Keratinocyte (primary cell): ENCODE measurements around the gene SUPT5H. TPM values are rescaled to one million over a fixed set of nuclear protein-coding genes. Genes with fewer than 3 reads are reported as not detected.

Source experiments
- DNase-seq: peaks from one replicate; pipeline ENCODE4 v3.0.0-alpha.2; 2011; ENCODE audit warnings: low read depth, missing footprints, low spot score
- FAIRE-seq: peaks from 2 replicates; lab custom pipeline; 2011; peaks lifted over from hg19 to GRCh38; lab: Jason Lieb, UNC
- H2AFZ ChIP-seq: 2 replicates; pipeline ENCODE4 v1.6.0; 2012; ENCODE audit warnings: low read length, control low read depth, inconsistent platforms; ENCODE audit not compliant: control insufficient read depth
- H3K27ac ChIP-seq: 2 replicates; pipeline ENCODE4 v1.5.1; 2011; ENCODE audit warnings: low read length; ENCODE audit not compliant: control insufficient read depth, insufficient read depth
- H3K27me3 ChIP-seq: 3 replicates; pipeline ENCODE4 v1.6.0; 2011; ENCODE audit warnings: low read length; ENCODE audit not compliant: control insufficient read depth, insufficient read depth; ENCODE audit errors: extremely low read depth
- H3K36me3 ChIP-seq, 2 experiments: 2 replicates in 1 of 2; 3 replicates in 1 of 2; pipeline ENCODE4 v1.5.1; 2011; ENCODE audit warnings: low read length in 2 of 2, mild to moderate bottlenecking in 1 of 2; ENCODE audit not compliant: control insufficient read depth in 2 of 2, insufficient read depth in 2 of 2; ENCODE audit errors: extremely low read depth in 1 of 2
- H3K4me1 ChIP-seq: 3 replicates; pipeline ENCODE4 v1.5.1; 2011; ENCODE audit warnings: low read length; ENCODE audit not compliant: control insufficient read depth, insufficient read depth; ENCODE audit errors: extremely low read depth
- H3K4me2 ChIP-seq: 3 replicates; pipeline ENCODE4 v1.6.0; 2011; ENCODE audit warnings: low read depth, low read length; ENCODE audit not compliant: control insufficient read depth, insufficient read depth; ENCODE audit errors: extremely low read depth
- H3K4me3 ChIP-seq, 3 experiments: fragments of 200-600 bp in 1 of 3; sonication (generic) in 1 of 3; 2 replicates in 2 of 3; 3 replicates in 1 of 3; pipeline ENCODE4 v1.5.1; 2011 to 2016; ENCODE audit warnings: low read length in 3 of 3, mild to moderate bottlenecking in 3 of 3, control low read depth in 2 of 3, inconsistent platforms in 1 of 3, low read depth in 1 of 3, mixed read lengths in 1 of 3, mixed run types in 1 of 3, moderate library complexity in 1 of 3; ENCODE audit not compliant: control insufficient read depth in 2 of 3, insufficient read depth in 2 of 3; ENCODE audit errors: extremely low read depth in 1 of 3
- H3K79me2 ChIP-seq: 2 replicates; pipeline ENCODE4 v1.6.0; 2012; ENCODE audit warnings: low read length; ENCODE audit not compliant: control insufficient read depth, insufficient read depth
- H3K9ac ChIP-seq: 3 replicates; pipeline ENCODE4 v1.6.0; 2011; ENCODE audit warnings: low read length; ENCODE audit not compliant: control insufficient read depth, insufficient read depth; ENCODE audit errors: extremely low read depth
- H3K9me1 ChIP-seq: 3 replicates; pipeline ENCODE4 v1.6.0; 2011; ENCODE audit warnings: low read length; ENCODE audit not compliant: control insufficient read depth, insufficient read depth; ENCODE audit errors: extremely low read depth
- H3K9me3 ChIP-seq: 2 replicates; pipeline ENCODE4 v1.5.1; 2012; ENCODE audit warnings: low read depth, low read length; ENCODE audit not compliant: control insufficient read depth
- H4K20me1 ChIP-seq: 3 replicates; pipeline ENCODE4 v1.6.0; 2011; ENCODE audit warnings: low read length; ENCODE audit not compliant: control insufficient read depth, insufficient read depth; ENCODE audit errors: extremely low read depth
- EZH2 ChIP-seq: IDR thresholded peaks from one replicate; pipeline ENCODE4 v1.6.1; 2012; ENCODE audit warnings: inconsistent platforms, mild to moderate bottlenecking, low read length, moderate library complexity
- dilution Hi-C: fragments of 300-500 bp; cut with MboI; formaldehyde crosslinking; loops from one replicate; pipeline ENCODE4 v1.7.0; 2020; ENCODE audit warnings: low sequenced_read_pairs; ENCODE audit not compliant: extremely low pct_ligation_motif_present
- polyA plus RNA-seq, 5 experiments: library from polyadenylated mRNA; depleted of rRNA in 3 of 5; stranded (reverse) in 3 of 5; stranded (forward) in 1 of 5; unstranded in 1 of 5; fragments of >200 nt; gene quantifications; 1 replicate in 1 of 5; 2 replicates in 3 of 5; 3 replicates in 1 of 5; pipeline versions ENCODE4 v1.2.1 to v1.2.3, GENCODE V29; 2011 to 2012; ENCODE audit warnings: missing spikeins in 2 of 5, low read depth in 1 of 5, low replicate concordance in 1 of 5
- TF ChIP-seq, protein P1 (sequence below), 3 experiments: IDR thresholded peaks in 1 of 3; conservative IDR thresholded peaks in 1 of 3; optimal IDR thresholded peaks in 1 of 3; 2 replicates in 2 of 3; 3 replicates in 1 of 3; pipeline versions ENCODE3 to v1.5.1; 2011; ENCODE audit warnings: low read length in 3 of 3, mild to moderate bottlenecking in 3 of 3, moderate library complexity in 2 of 3, control low read depth in 1 of 3, inconsistent platforms in 1 of 3; ENCODE audit not compliant: insufficient read depth in 2 of 3; ENCODE audit errors: extremely low read depth in 1 of 3

SUPT5H gene
- polyA plus RNA-seq, 1 donor (not counting 4 experiments of a cell fraction or from before 2014, with no cell fraction given): 63.2 TPM

- Histone ChIP-seq H3K27ac (no peak overlapping the region), H3K9ac (no peak overlapping the region), H3K9me1 (no peaks in the 10 kb centered on the region), H2AFZ (no peak overlapping the region), H3K4me2 (no peak overlapping the region), H4K20me1 (no peaks in the 10 kb centered on the region), H3K36me3 (peaks cover 65 to 81% of the 10 kb centered on the region in 2 experiments), H3K27me3 (no peaks in the 10 kb centered on the region), H3K79me2 (no peaks in the 10 kb centered on the region), H3K9me3 (no peaks in the 10 kb centered on the region), H3K4me3 (no peak overlapping the region), H3K4me1 (no peaks in the 10 kb centered on the region)
- dilution Hi-C loops: no loop called here
- DNase-seq (no peak), FAIRE-seq (no peak)
- TF ChIP-seq EZH2: no peak
- TF ChIP-seq, protein P1, sequence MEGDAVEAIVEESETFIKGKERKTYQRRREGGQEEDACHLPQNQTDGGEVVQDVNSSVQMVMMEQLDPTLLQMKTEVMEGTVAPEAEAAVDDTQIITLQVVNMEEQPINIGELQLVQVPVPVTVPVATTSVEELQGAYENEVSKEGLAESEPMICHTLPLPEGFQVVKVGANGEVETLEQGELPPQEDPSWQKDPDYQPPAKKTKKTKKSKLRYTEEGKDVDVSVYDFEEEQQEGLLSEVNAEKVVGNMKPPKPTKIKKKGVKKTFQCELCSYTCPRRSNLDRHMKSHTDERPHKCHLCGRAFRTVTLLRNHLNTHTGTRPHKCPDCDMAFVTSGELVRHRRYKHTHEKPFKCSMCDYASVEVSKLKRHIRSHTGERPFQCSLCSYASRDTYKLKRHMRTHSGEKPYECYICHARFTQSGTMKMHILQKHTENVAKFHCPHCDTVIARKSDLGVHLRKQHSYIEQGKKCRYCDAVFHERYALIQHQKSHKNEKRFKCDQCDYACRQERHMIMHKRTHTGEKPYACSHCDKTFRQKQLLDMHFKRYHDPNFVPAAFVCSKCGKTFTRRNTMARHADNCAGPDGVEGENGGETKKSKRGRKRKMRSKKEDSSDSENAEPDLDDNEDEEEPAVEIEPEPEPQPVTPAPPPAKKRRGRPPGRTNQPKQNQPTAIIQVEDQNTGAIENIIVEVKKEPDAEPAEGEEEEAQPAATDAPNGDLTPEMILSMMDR (optimal IDR thresholded peaks at IDR 0.05 in 1 of 3, IDR thresholded peaks at IDR 0.05 in 1 of 3, conservative IDR thresholded peaks at IDR 0.05 in 1 of 3; ENCODE audit: extremely low read depth in 1 of 3, insufficient read depth in 2 of 3, low read length in 3 of 3): no peak
These were observed 26.6 kb downstream of the SUPT5H start for GRCh38 chr19:39471756-39472536.

DNA sequence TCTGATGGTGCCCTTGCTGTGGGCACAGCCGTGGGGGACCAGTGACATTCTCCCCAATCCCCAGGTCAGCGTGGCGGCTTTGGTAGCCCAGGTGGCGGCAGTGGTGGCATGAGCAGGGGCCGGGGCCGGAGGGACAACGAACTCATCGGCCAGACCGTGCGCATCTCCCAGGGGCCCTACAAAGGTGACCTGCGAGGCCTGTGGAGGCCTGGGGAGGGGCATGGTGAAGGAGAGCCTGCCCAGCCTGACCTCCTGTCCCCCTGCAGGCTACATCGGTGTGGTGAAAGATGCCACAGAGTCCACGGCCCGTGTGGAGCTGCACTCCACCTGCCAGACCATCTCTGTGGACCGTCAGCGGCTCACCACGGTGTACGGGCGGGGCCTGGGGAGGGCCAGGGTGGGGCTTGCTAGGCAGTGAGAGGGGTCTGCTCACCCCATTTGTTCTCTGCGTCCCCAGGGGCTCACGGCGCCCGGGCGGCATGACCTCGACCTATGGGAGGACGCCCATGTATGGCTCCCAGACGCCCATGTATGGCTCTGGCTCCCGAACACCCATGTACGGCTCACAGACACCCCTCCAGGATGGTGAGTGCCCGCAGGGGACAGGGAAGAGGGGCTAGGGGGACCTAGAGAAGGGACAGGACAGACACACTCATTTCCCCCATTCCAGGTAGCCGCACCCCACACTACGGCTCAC is 27.5 kb downstream of the SUPT5H start:
- no peaks in the 10 kb centered on the region for H3K4me1 ChIP-seq
- FAIRE-seq (no peak), DNase-seq (no peak)
- H3K9ac ChIP-seq: no peak overlapping the region
- no peak overlapping the region for H3K4me3 ChIP-seq
- dilution Hi-C loops: no loop called here
- no peaks in the 10 kb centered on the region for H3K9me1 ChIP-seq
- H4K20me1 ChIP-seq: no peaks in the 10 kb centered on the region
- H3K79me2 ChIP-seq: no peaks in the 10 kb centered on the region
- H3K9me3 ChIP-seq: no peaks in the 10 kb centered on the region
- no peaks in the 10 kb centered on the region for H3K27me3 ChIP-seq
- no peak overlapping the region for H3K4me2 ChIP-seq
- peaks cover 59 to 76% of the 10 kb centered on the region in 2 experiments for H3K36me3 ChIP-seq
- H3K27ac ChIP-seq: no peak overlapping the region
- H2AFZ ChIP-seq: no peak overlapping the region
- no peak for TF ChIP-seq EZH2
- TF ChIP-seq, protein P1 (optimal IDR thresholded peaks at IDR 0.05 in 1 of 3, IDR thresholded peaks at IDR 0.05 in 1 of 3, conservative IDR thresholded peaks at IDR 0.05 in 1 of 3; ENCODE audit: extremely low read depth in 1 of 3, insufficient read depth in 2 of 3, low read length in 3 of 3): no peak
